Activated CD4-positive, alpha-beta T cell treated with anti-CD3 and anti-CD28 coated beads, Interleukin-2, Interleukin-6, amounts not matched to agents 100 ng/mL and 50 ng/mL, durations not matched to agents 16 hours and 8 hours (primary cell): Measurements from ENCODE around the gene ADM2.
"Not testable (repeated sequence)": the region's sequence is repeated elsewhere in the genome, so short reads cannot be mapped to it uniquely, and the experiment has no call there.

Experiments used
- DNase-seq: peaks from one replicate; pipeline ENCODE4 v3.0.0-alpha.2; 2020

The ADM2 gene

DNA sequence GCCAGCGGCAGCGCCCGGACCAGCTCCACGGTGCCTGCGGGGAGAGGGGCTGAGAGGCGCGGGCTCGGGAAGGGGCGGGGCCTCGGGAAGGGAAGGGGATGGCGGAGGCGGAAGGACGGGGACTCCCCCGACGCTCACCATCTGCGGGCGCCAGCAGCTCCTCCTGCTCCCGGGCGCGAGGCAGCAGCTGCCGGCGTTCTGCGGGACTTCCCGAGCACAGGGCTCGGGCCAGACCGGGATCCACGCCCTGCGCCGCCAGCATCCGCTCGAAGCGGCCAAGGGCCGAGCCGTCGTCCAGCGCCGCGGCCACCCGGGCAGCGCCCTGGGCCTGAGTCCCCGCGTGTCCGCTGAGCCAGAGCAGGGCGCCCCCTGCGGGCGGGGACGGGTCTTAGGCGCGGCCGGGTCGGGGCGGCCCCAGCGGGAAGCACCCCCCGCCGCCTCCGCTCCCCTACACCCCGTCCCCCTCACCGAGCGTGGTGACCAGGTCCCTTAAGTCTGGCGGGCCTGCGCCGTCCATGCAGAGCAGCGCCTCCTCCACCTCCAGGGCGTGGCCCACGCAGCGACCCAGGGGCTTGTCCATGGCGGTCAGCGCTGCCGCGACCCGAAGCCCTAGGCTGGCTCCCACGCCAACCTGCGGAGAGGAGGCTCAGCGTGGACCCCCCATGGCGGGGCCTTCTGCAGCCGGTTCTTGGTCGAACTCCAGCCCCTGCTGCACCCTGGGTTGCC is 44.9 kb downstream of the ADM2 start:
- peak; percentile 92 for DNase-seq

DNA sequence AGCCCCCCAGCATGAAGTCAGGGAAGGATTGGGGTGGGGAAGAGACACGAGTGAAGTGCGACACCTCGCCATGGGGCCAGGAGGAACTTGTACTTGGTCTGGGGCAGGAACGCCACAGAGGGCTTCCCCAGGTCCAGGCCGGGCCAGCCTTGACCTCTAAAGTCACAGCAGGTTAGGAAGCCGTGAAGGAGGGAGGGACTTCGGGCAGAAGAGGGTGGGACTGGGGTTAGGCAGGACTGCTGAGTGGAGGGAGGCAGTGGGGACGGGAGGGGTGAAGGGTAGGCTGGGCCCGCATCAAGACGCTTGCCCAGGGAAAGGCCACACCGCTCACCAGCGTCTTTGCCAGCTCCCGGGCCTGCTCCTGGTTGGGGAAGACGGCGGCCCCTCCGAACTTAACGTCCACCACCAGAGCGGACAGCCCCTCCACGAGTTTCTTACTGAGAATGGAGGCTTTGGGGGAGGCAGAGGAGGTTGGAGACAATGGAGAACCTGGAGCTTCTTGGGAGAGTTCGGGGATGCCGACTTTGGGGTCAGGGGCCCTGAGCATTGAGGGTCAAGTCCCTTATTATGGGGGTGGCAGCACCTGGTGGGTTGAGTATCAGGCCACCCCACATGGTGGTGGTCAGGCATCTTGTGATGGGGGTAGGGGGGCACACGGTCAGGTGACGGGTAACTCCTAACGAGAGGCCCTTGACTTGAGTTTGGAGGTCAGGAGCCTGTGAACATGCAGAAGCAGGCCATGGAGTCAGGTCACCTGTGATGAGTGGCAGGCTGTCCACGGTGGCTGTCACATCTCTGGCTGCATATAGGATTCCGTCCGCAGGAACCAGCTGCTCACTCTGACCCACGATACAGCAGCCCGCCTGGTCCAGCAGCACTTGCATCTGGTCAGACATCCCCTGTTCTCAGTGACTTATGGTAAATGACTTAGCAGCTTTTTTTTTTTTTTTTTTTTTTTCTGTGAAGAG is 45.8 kb downstream of the ADM2 start:
- DNase-seq: peak; percentile 81

DNA sequence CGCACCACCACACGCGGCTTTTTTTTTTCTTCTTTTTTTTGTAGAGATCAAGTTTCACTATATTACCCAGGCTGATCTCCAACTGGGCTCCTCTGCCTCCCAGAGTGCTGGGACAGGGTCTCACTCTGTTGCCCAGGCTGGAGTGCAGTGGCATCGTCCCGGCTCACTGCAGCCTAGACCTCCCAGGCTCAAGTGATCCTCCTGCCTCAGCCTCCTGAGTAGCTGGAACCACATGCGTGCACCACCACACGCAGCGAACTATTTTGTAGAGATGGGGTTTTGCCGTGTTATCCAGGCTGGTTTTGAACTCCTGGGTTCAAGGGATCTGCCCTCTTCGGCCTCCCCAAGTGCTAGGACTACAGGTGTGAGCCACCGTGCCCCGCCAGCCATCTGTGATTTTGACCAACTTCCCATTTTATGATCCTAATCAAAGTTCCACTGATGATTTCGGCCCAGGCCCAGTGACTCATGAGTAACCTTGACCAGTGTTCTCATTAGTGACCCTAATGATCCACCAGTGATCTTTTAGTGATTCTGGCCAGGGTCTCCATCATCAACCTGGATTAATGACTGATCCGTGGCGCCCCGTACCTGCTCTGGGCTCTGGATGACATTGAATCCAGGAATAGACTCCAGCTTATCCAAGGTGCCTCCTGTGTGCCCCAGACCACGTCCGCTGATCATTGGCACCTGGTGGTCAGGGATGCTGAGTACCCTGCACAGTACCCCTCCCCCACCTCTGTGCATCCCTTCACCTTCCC is 46.8 kb downstream of the ADM2 start:
- DNase-seq: no peak

DNA sequence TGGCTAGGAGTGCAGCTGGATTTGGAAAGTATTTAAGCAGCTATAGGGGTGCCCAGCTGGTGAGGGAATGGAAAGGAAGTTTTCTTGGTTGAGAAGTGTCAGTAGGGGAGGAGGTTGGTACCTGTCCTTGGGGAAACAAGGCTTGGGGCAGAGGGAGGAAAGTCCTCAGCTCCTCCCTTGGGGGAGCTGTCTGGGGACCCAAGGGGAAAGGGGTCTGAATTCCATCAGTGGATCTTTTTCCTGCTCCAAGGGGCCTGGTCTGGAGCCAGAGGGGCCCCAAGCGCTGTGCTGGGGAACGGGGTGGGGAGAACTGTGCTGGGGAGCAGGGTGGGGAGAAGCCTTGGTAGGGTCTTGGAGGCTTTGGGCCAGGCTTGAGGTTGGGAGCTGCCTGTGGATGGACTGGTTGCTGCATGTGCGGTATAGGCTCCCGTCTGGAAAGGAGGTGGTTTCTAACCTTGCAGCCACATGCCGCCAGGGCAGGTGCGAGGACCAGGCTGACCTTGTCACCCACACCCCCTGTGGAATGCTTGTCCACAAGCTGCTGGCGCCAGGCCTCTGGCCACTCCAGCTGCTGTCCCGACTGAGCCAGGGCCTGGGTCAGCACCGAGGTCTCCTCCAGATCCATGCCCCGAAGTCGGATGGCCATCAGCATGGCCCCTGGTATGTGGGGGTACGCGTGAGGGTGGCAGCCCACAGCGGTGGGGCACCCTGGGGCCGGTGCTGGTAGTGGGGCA is 47.5 kb downstream of the ADM2 start:
- peak; percentile 26 for DNase-seq

DNA sequence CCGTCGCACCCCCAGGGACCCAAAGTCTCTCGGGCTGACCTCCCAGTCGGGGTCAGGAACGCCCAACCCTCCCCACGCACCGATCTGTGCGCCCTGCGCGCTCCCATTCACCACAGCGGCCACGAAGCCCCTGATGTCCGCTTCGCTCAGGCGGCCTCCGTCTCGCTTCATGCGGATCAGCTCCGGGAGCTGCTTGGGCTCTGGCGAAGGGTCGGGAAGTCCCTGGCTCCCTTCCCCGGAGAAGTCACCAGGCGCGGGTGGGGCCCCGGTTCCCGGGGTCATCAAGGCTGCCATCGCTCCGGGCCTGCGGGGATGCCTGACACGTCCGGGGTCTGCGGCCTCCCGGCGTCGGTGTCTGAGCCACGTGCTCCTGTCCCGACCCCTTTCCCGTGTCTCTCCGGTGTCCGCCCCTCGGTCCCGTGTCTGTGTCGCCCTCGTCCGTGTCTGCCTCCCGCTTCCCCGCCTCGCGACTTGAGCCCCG is 48.1 kb downstream of the ADM2 start:
- DNase-seq: no peak

DNA sequence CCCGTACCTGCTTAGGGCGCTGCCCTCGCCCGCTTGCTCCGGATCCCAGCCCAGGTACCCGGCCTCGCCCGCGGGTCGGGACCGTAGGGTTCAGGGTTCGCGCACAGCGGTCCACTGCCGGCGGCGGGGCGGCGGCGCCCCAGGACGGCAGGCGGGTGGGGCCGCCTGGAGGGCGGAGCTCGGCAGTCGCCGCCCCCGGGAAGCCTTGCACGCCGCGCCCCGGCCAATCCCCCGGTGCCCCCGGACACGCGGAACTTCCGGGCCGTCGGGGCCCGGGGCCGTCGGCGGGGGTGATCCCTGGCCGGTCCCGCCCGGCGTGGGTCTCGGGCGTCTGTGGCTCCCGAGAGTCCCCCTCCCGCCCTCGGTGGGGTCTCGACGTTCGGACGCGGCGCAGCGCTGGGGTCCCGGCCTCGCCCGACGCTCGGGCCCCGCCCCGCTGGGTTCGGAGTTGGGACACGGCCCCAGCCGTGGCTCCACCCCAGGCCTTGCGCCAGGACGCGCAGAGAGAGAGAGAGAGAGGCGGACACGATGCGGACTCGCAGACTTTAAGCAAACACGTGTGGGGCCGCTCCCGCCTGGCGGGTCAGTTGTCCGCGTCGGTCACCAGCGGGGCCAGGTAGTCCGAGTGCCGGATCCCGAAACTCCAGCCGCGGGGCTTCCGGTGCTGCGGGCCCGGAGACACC is 48.7 kb downstream of the ADM2 start, which contains the start of gene TYMP:
TSS of gene TYMP (minus strand) at position 116 of the 683 bp plus-strand sequence. CDS start 303 bp downstream, outside the sequence.
- peak; percentile 86 for DNase-seq

DNA sequence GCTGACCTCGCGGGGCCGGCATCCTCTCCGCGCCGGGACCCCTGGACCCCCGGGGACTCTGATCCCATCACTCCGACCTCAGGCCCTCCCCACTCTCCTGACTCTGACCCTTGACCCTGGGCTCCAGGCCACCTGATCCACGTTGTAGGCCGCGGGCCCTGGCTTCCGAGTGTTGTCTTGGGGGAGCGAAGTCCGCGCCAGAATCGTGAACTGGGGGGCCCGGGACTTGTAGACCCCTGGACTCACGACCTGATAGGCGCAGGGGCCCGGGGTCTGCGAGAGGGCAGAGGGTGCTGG is 49.2 kb downstream of the ADM2 start:
- DNase-seq: no peak

DNA sequence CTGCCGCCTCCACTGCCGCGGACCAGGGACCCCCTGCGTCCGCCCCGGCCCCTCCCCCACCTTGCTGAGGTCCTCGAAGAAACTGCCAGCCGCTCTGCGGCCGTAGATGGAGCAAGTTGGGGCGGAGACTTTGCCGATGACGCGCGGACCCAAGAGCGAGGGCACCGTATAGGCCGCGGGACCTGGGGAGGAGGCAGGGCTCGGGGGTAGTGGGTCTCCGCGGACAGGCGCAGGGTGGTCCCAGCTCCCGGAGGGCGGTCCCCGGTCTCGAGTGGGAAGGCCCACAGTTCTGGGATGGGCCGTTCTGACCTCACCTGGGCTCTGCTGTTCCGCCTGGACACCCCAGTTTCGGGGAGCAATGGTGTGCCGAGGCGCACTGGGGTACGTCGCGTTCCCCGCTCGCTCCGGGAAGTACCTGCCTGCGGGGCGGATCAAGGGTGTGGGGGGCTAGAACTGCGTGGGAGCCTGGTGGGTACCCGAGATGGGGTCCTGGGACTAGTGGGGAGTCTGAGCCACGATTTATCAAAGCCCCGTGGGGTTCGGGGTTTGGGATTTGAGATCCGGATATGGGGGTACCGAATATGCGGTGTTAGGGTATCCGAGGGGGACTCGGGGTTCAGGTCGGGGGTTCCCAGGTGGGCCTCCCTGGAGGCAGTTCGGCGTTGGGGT is 49.7 kb downstream of the ADM2 start:
- DNase-seq: peak; percentile 94

DNA sequence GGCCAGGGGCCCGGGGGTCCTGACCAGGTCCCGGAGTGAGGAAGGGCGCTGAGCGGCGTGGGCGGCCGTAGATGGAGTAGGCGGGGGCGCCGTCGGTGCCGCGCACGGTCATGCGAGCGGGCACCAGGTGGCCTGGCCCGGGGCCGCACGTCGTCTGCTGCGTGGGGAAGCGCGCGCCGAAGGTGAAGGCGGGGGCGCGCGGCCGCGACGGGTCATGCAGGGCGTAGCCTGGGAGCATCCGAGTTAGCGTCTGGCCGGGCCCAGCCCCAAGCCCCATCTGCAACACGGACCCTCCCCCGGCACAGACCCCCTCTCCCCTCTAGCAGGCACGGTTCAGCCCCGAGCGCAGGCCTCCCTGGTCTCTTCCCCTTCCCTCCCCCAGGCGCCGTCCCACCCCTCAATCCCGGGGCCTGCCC is 50.2 kb downstream of the ADM2 start:
- peak; percentile 84 for DNase-seq

DNA sequence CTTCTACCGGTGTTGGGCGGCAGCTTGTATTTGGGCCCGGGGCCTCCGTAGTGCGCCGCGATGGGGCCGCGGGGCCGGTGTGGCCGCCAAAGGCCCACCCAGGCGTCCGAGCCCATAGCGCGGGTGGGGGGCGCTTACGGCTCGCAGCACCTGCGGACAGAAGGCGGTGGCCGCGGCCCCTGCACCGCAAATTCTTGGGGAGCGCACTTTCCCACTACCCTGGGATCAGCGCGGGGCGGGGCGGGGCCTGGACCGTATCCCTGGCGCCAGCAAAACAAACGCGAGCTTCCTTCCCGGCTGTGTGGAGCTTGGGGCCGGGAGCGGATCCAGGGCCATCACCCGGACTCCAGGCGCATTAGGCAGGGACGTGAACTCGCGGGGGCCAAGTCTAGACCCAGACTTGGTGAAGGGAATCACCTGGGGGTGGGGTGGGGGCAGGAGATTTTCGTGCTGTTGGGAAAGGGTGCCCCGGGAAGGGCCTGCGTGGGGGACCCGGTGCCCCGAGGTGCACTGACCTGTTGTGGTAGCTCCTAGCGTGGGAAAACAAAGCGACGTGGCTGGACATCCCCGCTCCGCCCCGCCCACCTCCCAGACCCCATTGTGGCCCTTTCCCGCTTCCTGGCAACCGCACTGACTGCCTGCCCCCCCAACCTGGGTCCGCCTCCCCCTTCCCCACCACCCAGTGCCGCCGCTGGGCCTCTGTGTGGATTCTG is 50.8 kb downstream of the ADM2 start:
- DNase-seq: peak; percentile 36

DNA sequence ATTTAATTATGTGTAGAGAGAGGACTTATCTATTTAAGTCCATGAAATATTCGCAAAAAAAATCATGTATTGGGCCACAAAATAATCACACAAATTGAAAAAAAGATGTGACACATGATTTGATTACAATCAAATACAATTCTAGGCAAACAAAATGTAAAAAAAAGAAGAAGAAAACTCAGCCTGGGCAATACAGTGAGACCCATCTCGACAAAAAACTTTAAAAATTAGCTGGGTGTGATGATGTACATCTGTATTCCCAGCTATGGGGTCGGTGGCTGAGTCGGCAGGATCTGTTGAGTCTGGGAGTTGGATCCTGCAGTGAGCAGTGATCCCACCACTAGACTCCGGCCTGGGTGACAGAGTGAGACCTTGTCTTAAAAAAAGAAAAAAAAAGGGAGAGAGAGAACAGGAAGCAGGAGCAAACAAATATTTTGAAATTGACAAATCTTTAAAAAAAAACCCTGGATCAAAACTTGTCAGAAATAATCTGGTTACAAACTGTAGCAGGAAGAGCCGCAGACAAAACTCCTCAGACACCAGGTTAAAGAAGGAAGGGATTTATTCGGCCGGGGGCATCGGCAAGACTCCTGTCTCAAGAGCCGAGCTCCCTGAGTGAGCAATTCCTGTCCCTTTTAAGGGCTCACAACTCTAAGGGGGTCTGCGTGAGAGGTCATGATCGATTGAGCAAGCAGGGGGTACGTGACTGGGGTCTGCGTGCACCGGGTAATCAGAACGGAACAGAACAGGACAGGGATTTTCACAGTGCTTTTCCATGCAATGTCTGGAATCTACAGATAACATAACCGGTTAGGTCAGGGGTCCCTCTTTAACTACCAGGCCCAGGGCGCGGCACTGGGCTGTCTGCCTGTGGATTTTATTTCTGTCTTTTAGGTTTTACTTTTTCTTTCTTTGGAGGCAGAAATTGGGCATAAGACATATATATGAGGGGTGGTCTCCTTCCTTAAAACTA is 51.8 kb downstream of the ADM2 start:
- no peak for DNase-seq

DNA sequence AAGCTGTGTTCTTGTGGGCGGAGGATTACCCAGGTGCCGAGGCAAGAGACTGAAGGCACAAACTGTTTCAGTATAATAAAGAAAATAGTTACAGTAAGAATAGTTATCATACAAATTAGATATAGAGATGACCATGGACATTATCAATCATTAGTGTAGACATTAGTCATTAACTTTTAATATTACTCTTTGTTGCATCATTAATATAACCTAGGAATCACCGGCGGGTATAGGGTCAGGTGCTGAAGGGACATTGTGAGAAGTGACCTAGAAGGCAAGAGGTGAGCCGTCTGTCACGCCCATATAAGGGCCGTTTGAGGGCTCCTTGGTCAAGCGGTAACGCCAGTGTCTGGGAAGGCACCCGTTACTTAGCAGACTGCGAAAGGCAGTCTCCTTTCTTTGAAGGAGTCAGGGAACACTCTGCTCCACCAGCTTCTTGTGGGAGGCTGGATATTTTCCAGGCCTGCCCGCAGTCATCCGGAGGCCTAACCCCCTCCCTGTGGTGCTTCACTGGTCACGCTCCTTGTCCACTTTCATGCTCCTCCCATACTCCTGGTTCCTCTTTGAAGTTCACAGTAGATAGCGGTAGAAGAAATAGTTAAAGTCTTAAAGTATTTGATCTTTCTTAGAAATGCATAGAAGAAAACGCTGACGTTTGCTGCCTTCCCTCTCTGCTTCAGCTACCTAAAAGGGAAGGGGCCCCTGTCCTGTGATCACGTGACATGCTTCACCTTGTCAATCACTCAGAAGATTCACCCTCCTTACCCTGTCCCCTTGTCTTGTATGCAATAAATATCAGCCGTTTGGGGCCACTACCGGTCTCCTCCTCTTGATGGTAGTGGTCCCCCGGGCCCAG is 52.7 kb downstream of the ADM2 start:
- not testable (repeated sequence) for DNase-seq

DNA sequence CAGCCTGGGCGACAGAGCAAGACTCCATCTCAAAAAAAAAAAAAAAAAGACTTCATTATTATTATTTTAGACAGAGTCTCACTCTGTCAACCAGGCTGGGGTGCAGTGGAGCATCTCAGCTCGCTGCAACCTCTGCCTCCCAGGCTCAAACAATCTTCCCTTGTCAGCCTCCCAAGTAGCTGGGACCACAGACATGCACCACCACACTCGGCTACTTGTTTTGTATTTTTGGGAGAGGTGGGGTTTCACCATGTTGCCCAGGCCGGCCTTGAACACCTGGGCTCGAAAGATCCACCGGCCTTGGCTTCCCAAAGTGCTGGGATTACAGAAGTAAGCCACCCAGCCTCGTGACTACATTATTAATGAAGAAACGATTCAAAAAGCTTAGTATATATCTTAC is 53.8 kb downstream of the ADM2 start:
- DNase-seq: no peak
